ENCODE data around the gene TRIM50.

DNA sequence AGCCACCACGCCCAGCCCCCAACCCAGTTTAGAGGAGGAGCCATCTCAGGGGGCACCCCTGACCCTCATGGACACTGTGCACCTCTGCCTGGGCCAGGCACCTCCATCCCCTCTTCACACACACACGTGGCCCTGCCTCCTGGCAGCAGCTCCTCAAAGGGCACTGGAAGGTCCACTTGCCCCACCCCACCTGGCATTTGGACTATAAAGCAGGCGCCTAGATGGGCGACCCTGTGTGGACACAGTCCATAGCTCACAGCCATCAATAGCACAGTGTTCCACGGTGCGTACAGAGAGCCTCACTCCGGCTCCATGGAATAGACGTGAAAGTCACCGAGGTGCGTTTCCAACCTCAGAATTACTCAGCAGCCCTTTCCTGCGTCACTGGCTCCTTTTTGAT lies 41.1 kb upstream of the TRIM50 start:
- TF ChIP-seq ZNF331 (CRISPR knock-in tag; IDR thresholded peaks at IDR 0.05; ENCODE audit: low read depth) = no peak
- TF ChIP-seq, protein P1, sequence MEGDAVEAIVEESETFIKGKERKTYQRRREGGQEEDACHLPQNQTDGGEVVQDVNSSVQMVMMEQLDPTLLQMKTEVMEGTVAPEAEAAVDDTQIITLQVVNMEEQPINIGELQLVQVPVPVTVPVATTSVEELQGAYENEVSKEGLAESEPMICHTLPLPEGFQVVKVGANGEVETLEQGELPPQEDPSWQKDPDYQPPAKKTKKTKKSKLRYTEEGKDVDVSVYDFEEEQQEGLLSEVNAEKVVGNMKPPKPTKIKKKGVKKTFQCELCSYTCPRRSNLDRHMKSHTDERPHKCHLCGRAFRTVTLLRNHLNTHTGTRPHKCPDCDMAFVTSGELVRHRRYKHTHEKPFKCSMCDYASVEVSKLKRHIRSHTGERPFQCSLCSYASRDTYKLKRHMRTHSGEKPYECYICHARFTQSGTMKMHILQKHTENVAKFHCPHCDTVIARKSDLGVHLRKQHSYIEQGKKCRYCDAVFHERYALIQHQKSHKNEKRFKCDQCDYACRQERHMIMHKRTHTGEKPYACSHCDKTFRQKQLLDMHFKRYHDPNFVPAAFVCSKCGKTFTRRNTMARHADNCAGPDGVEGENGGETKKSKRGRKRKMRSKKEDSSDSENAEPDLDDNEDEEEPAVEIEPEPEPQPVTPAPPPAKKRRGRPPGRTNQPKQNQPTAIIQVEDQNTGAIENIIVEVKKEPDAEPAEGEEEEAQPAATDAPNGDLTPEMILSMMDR (conservative IDR thresholded peaks at IDR 0.05; ENCODE audit: low read depth in 2 of 2) = no peak
- no peak for TF ChIP-seq POLR2AphosphoS5 (IDR thresholded peaks at IDR 0.05; ENCODE audit: low read depth)
- TF ChIP-seq ZNF114 (CRISPR knock-in tag; IDR thresholded peaks at IDR 0.05) = no peak
- TF ChIP-seq STAT1 (IDR thresholded peaks at IDR 0.05; ENCODE audit: unreplicated experiment) = no peak
- no peak for TF ChIP-seq EZH2 (IDR thresholded peaks at IDR 0.05; ENCODE audit: low read depth, unreplicated experiment)
- no peak for TF ChIP-seq EZH2phosphoT487 (IDR thresholded peaks at IDR 0.05; ENCODE audit: unreplicated experiment)
- TF ChIP-seq CREB1 (CRISPR knock-in tag; IDR thresholded peaks at IDR 0.05; ENCODE audit: low read depth) = no peak
- TF ChIP-seq, protein P2, sequence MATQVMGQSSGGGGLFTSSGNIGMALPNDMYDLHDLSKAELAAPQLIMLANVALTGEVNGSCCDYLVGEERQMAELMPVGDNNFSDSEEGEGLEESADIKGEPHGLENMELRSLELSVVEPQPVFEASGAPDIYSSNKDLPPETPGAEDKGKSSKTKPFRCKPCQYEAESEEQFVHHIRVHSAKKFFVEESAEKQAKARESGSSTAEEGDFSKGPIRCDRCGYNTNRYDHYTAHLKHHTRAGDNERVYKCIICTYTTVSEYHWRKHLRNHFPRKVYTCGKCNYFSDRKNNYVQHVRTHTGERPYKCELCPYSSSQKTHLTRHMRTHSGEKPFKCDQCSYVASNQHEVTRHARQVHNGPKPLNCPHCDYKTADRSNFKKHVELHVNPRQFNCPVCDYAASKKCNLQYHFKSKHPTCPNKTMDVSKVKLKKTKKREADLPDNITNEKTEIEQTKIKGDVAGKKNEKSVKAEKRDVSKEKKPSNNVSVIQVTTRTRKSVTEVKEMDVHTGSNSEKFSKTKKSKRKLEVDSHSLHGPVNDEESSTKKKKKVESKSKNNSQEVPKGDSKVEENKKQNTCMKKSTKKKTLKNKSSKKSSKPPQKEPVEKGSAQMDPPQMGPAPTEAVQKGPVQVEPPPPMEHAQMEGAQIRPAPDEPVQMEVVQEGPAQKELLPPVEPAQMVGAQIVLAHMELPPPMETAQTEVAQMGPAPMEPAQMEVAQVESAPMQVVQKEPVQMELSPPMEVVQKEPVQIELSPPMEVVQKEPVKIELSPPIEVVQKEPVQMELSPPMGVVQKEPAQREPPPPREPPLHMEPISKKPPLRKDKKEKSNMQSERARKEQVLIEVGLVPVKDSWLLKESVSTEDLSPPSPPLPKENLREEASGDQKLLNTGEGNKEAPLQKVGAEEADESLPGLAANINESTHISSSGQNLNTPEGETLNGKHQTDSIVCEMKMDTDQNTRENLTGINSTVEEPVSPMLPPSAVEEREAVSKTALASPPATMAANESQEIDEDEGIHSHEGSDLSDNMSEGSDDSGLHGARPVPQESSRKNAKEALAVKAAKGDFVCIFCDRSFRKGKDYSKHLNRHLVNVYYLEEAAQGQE (IDR thresholded peaks at IDR 0.05; ENCODE audit: unreplicated experiment) = no peak
- TF ChIP-seq, protein P3, sequence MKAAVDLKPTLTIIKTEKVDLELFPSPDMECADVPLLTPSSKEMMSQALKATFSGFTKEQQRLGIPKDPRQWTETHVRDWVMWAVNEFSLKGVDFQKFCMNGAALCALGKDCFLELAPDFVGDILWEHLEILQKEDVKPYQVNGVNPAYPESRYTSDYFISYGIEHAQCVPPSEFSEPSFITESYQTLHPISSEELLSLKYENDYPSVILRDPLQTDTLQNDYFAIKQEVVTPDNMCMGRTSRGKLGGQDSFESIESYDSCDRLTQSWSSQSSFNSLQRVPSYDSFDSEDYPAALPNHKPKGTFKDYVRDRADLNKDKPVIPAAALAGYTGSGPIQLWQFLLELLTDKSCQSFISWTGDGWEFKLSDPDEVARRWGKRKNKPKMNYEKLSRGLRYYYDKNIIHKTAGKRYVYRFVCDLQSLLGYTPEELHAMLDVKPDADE (IDR thresholded peaks at IDR 0.05) = no peak

Measured in GM23338 (cell line).